ENCODE measurements around the gene RUNDC3A.

DNA sequence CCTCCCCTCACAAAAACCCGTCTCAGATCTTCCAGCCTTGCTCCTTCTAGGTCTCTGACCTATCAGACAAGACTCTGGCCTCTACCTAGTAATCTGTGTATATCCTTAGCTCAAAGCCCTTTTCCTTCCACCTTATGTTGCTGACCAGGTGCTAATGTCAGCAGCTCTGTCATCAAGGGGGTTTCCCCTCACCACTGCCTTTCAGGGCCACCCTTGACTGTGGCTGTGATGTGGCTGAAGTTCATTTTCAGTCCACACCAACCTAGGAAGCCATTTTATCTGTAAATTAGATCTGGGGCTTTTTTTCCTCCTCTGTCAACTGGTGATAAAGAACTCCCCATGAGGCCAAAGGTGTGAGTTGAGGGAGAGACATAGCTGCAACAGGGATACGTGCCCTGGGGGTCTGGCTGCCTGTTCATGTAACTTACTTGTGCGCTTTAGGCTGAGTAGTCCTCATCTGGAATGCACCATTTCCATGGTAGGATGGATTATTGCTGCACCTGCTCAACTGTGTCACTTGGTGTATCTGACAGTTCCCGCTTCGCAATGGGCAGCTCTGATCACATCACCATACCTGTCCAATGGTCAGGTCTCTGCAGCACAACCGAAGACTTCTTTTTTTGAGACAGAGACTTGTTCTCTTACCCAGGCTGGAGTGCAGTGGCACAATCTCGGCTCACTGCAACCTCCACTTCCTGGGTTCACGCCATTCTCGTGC lies 14.7 kb upstream of the RUNDC3A start:
- TF ChIP-seq, protein P1, sequence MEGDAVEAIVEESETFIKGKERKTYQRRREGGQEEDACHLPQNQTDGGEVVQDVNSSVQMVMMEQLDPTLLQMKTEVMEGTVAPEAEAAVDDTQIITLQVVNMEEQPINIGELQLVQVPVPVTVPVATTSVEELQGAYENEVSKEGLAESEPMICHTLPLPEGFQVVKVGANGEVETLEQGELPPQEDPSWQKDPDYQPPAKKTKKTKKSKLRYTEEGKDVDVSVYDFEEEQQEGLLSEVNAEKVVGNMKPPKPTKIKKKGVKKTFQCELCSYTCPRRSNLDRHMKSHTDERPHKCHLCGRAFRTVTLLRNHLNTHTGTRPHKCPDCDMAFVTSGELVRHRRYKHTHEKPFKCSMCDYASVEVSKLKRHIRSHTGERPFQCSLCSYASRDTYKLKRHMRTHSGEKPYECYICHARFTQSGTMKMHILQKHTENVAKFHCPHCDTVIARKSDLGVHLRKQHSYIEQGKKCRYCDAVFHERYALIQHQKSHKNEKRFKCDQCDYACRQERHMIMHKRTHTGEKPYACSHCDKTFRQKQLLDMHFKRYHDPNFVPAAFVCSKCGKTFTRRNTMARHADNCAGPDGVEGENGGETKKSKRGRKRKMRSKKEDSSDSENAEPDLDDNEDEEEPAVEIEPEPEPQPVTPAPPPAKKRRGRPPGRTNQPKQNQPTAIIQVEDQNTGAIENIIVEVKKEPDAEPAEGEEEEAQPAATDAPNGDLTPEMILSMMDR (IDR thresholded peaks at IDR 0.05; ENCODE audit: borderline replicate concordance, extremely low read depth, low read length, poor library complexity, severe bottlenecking) = no peak
- no peak for TF ChIP-seq EZH2 (IDR thresholded peaks at IDR 0.05; ENCODE audit: borderline replicate concordance, low read depth, low read length, severe bottlenecking)
